Spleen (tissue), 11 donors: ENCODE measurements around the gene PDIA2. TPM values are rescaled to one million over a fixed set of nuclear protein-coding genes. Genes with fewer than 3 reads are reported as not detected.

Experiments used
- DNase-seq: peaks from one replicate; pipeline ENCODE4 v3.0.0-alpha.2; 2020
- H3K27ac ChIP-seq, 8 donors: fragments of 200-600 bp; sonication (generic) in 7 of 8; 1 replicate in 4 of 8; 2 replicates in 4 of 8; pipeline versions ENCODE4 v1.5.0 to v1.8.0; 2016 to 2021; ENCODE audit warnings: inconsistent platforms in 4 of 8, mild to moderate bottlenecking in 4 of 8, moderate library complexity in 1 of 8
- H3K27me3 ChIP-seq, 7 donors: fragments of 200-600 bp; sonication (generic) in 6 of 7; replicated peaks in 1 of 7; 1 replicate in 4 of 7; 2 replicates in 3 of 7; pipeline versions ENCODE4 v1.5.0 to v1.8.0; 2016 to 2021; ENCODE audit warnings: inconsistent platforms in 3 of 7, mild to moderate bottlenecking in 1 of 7
- H3K36me3 ChIP-seq, 6 donors: fragments of 200-600 bp; sonication (generic) in 5 of 6; 1 replicate in 4 of 6; 2 replicates in 2 of 6; pipeline versions ENCODE4 v1.5.0 to v1.8.0; 2016 to 2021; ENCODE audit warnings: inconsistent platforms in 2 of 6
- H3K4me1 ChIP-seq, 6 donors: fragments of 200-600 bp; sonication (generic) in 5 of 6; 1 replicate in 3 of 6; 2 replicates in 3 of 6; pipeline versions ENCODE4 v1.5.0 to v1.8.0; 2016 to 2021; ENCODE audit warnings: inconsistent platforms in 3 of 6
- H3K4me3 ChIP-seq, 8 donors: fragments of 200-600 bp; sonication (generic) in 7 of 8; 1 replicate in 4 of 8; 2 replicates in 4 of 8; pipeline versions ENCODE4 v1.5.0 to v1.8.0; 2016 to 2021; ENCODE audit warnings: inconsistent platforms in 4 of 8, mild to moderate bottlenecking in 4 of 8, moderate library complexity in 2 of 8
- H3K9me3 ChIP-seq, 8 donors: fragments of 200-600 bp; sonication (generic) in 7 of 8; 1 replicate in 4 of 8; 2 replicates in 4 of 8; pipeline versions ENCODE4 v1.5.0 to v1.8.0; 2016 to 2021; ENCODE audit warnings: inconsistent platforms in 4 of 8
- POLR2A ChIP-seq, 3 donors: fragments of 450-650 bp; IDR thresholded peaks; one replicate each; pipeline ENCODE4 v1.5.1; 2017; ENCODE audit warnings: antibody characterized with exemption in 3 of 3, mild to moderate bottlenecking in 1 of 3
- POLR2AphosphoS5 ChIP-seq, 3 donors: sonication (generic); formaldehyde crosslinking; IDR thresholded peaks; one replicate each; pipeline ENCODE4 v1.5.1; 2017; ENCODE audit warnings: antibody characterized with exemption in 3 of 3
- WGBS, 5 donors: extraction: QIAGEN DNeasy Blood & Tissue Kit in 3 of 5; methylation state at CpG; one replicate each; pipeline versions ENCODE4 v1.1.5 to v1.1.7; 2013 to 2018; 5-methylcytosine and 5-hydroxymethylcytosine counted together
- intact Hi-C: fragments of 100-400 bp; cut with DNase I; formaldehyde crosslinking; loops from one replicate; pipeline ENCODE4 v1.15.0; 2023; ENCODE audit warnings: low total_unique reads
- polyA plus RNA-seq, 3 donors: library from polyadenylated mRNA; stranded (reverse); fragments of 200-250 nt; gene quantifications; one replicate each; pipeline ENCODE4 v1.2.1, GENCODE V29; 2013
- total RNA-seq, 7 donors: library from RNA; depleted of rRNA in 3 of 7; stranded (reverse); fragments of >200 nt in 3 of 7; fragmentation: NEBNext Ultra II Directional in 4 of 7; extraction: Animal tissue kit (Norgen Biotek cat#: 25700) in 4 of 7; gene quantifications; one replicate each; pipeline versions ENCODE4 v1.1.0 to v1.2.1, GENCODE V29; 2016 to 2021
- TF ChIP-seq, protein P1 (sequence below), 11 experiments: fragments of 200-600 bp in 7 of 11; fragments of 450-650 bp in 4 of 11; sonication (generic) in 4 of 11; IDR thresholded peaks in 8 of 11; conservative IDR thresholded peaks in 3 of 11; 1 replicate in 7 of 11; 2 replicates in 4 of 11; pipeline versions ENCODE4 v1.4.0 to v1.8.0; 2016 to 2021; ENCODE audit warnings: antibody characterized with exemption in 11 of 11, inconsistent platforms in 4 of 11, mild to moderate bottlenecking in 1 of 11
- donor health status: healthy with polysubstance abuse.
- donor health status: DM: no; HTN: no; CAD: no; lungs with moderate emphysema.
- donor health status: DM: no; HTN: no; CAD: no.
- donor health status: Bipolar disorder and iron deficiency.
- donor health status: healthy.
- donor health status: DM: no; HTN: no; CAD: no.
- donor health status: DM: yes; HTN: yes; CAD: no.

PDIA2 gene
- total and polyA plus RNA-seq, 10 donors: 0.28 to 2.4 (median 0.89) TPM; not detected in 4

DNA sequence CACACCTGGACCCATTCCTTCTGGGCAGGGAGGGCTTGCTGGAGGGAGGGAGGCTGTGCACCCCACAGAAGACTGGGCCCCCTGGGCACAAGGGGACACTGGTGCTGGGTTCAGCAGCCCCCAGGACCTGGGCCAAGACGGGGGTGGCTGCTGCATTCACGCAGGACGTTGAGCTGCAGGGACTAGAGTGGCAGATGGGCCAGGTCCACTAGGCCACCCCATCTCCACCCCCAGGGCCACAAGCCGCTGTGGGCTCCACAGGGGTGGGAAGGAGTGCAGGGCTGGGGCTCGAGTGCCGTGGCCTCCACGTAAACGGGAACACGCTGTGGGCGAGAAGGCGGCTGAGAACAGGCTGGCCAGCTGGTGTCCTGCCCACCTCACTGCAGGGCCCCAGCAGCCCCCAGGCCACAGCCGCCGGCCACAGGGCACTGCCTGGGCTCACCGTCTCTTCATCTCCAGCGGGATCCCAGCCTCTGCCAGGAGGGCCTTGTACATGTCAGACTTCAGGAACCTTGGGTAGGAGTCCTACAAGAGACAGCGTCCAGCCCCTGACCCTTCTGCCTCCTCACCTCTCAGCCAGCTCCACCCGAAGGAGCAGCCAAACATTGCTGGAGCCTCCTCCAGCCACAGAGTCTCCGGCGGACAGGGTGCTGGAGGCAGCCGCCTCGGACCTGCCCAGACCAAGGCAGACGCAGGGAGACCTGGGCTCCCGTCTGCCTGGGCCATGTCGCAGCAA lies 13.7 kb upstream of the PDIA2 start:
- intact Hi-C loops: no loop called here
- H3K27me3 ChIP-seq: peaks cover 0 to 39% (median 11%) of the 10 kb centered on the region in 7 donors
- no peak overlapping the region for H3K4me3 ChIP-seq
- DNase-seq: no peak
- TF ChIP-seq POLR2A (IDR thresholded peaks at IDR 0.05): no peak
- TF ChIP-seq, protein P1, sequence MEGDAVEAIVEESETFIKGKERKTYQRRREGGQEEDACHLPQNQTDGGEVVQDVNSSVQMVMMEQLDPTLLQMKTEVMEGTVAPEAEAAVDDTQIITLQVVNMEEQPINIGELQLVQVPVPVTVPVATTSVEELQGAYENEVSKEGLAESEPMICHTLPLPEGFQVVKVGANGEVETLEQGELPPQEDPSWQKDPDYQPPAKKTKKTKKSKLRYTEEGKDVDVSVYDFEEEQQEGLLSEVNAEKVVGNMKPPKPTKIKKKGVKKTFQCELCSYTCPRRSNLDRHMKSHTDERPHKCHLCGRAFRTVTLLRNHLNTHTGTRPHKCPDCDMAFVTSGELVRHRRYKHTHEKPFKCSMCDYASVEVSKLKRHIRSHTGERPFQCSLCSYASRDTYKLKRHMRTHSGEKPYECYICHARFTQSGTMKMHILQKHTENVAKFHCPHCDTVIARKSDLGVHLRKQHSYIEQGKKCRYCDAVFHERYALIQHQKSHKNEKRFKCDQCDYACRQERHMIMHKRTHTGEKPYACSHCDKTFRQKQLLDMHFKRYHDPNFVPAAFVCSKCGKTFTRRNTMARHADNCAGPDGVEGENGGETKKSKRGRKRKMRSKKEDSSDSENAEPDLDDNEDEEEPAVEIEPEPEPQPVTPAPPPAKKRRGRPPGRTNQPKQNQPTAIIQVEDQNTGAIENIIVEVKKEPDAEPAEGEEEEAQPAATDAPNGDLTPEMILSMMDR (IDR thresholded peaks at IDR 0.05 in 8 of 11, conservative IDR thresholded peaks at IDR 0.05 in 3 of 11): no peak
- TF ChIP-seq POLR2AphosphoS5 (IDR thresholded peaks at IDR 0.05): no peak
- no peaks in the 10 kb centered on the region for H3K9me3 ChIP-seq
- no peak overlapping the region for H3K27ac ChIP-seq
- H3K36me3 ChIP-seq: peaks cover 0 to 16% (median 9%) of the 10 kb centered on the region in 6 donors
- peaks cover 0 to 10% (median 0%) of the 10 kb centered on the region in 6 donors for H3K4me1 ChIP-seq
- 75 to 90% (median 88%) methylated on average over 16 to 24 of the region's 24 CpGs for WGBS, 5 donors

DNA sequence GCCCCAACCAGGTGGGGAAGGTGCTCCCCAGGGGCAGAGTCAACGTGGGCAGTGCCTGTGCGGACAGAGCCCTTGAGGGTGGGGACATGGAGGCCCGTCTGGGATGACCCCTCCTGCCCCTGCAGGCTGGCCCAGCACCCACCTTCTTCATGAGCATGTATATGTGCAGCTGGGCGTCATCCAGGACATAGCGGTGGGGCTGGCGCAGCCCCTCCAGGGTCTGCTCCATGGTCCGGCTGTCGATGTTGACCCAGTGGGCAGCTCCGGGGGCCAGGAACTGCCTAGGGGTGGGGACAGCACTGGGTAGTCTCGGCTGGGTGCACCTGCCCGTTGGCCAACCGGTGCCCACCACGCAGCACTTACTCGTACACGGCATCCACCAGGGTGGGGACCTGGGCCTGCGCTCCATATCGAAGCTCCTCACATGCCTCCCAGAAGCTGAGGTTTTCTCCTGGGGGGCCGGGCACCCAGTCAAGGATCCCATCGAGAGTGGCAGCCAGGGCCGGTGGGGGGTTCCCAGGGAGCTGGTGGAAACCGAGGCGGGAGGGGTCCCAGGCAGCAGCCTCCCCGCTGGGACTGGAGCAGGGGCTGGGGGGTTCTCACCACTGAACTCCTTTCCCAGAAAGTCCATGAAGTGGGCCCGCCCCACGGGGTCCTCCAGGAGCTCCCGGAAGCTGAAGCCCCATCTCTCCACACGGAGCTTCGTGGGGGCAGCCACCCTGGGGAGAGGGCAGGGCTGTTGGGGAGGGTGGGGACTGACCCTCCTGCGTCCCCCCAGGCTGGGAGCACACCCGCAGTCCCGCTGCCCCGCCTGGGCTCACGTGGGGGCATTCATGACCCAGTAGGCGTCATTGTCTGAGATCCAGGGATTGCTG lies 12.3 kb upstream of the PDIA2 start:
- TF ChIP-seq POLR2AphosphoS5 (IDR thresholded peaks at IDR 0.05) (no peak), POLR2A (IDR thresholded peaks at IDR 0.05) (no peak)
- TF ChIP-seq, protein P1 (IDR thresholded peaks at IDR 0.05 in 8 of 11, conservative IDR thresholded peaks at IDR 0.05 in 3 of 11): no peak
- H3K9me3 ChIP-seq: no peaks in the 10 kb centered on the region
- H3K36me3 ChIP-seq: peaks cover 0 to 2% (median 0%) of the 10 kb centered on the region in 6 donors
- H3K27ac ChIP-seq: no peak overlapping the region
- intact Hi-C loops: no loop called here
- H3K4me3 ChIP-seq: no peak overlapping the region
- DNase-seq: no peak
- peaks cover 0 to 17% (median 8%) of the 10 kb centered on the region in 6 donors for H3K4me1 ChIP-seq
- peaks cover 0 to 53% (median 23%) of the 10 kb centered on the region in 7 donors for H3K27me3 ChIP-seq
- 69 to 89% (median 88%) methylated on average over 3 to 34 of the region's 34 CpGs for WGBS, 5 donors

DNA sequence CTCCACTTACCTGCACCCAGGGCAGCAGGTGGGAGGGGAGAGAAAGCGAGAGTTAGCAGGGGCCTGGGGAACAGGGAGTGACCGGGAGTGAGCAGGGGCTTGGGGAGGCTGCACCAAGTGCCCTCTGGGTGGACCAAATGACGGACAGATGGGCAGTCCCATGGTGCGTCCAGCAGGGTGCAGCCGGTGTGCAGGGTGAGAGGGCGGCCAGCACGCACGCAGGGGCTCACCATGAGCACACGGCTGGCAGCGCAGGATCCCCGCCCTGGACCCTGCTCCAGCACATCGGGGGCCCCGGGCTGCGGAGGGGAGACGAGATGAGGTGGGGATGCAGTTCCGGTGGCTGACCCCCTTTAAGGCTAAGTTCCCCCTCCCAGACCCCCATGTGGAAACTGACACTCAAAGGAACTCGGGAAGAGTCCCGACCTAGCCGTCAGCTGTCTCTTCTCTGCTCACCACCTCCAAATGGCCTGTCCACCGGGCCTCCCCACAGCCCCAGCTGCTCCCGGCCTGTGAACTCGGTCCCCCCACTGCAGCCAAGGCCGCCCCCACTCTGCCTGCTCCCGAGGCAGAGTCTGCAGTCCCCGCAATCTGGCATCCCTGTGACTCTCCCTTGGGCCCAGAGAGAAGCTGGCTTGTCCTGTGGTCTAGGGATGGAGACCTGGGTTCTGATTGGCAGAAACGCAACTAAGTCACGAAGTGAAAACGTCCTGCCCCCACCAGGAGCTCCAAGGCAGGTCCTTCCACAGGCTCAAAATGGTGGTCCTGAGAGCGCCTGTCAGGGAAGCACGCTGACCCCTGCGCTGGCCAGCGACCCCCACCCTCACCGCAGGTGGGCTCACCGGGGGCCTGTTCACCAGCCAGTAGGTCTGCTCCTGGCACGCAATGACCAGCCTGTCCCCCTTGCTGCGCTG lies 10.1 kb upstream of the PDIA2 start:
- Histone ChIP-seq H3K27ac (no peak overlapping the region), H3K36me3 (no peaks in the 10 kb centered on the region), H3K27me3 (peaks cover 0 to 76% (median 23%) of the 10 kb centered on the region in 7 donors), H3K4me1 (peaks cover 0 to 19% (median 8%) of the 10 kb centered on the region in 6 donors), H3K9me3 (no peaks in the 10 kb centered on the region), H3K4me3 (no peak overlapping the region)
- no peak for DNase-seq
- WGBS, 5 donors: 77 to 86% (median 85%) methylated on average over 20 to 36 of the region's 36 CpGs
- TF ChIP-seq POLR2AphosphoS5 (IDR thresholded peaks at IDR 0.05) (no peak), POLR2A (IDR thresholded peaks at IDR 0.05) (no peak)
- TF ChIP-seq, protein P1 (IDR thresholded peaks at IDR 0.05 in 8 of 11, conservative IDR thresholded peaks at IDR 0.05 in 3 of 11): no peak
- intact Hi-C loops: no loop called here
